K562 (cell line): ENCODE measurements around the gene NMNAT3.

ENCODE experiments used
- ATF3 ChIP-seq, 2 experiments: fragments of 450-650 bp in 1 of 2; sonication (generic) in 1 of 2; formaldehyde crosslinking in 1 of 2; IDR thresholded peaks in 1 of 2; conservative IDR thresholded peaks in 1 of 2; 2 replicates each; pipeline versions ENCODE4 v1.6.1 to v1.8.1; 2016 to 2023; ENCODE audit warnings: mild to moderate bottlenecking in 2 of 2, moderate library complexity in 2 of 2, inconsistent platforms in 1 of 2, missing genetic modification reagents in 1 of 2
- CBX8 ChIP-seq: fragments of 200-600 bp; sonication (generic); IDR thresholded peaks from 2 replicates; pipeline ENCODE4 v1.6.1; 2012; ENCODE audit warnings: borderline replicate concordance, mixed run types, low read depth, mild to moderate bottlenecking, moderate library complexity, mixed read lengths, low read length, control low read depth, inconsistent platforms; ENCODE audit not compliant: poor library complexity, severe bottlenecking; ENCODE audit errors: extremely low read depth
- CEBPB ChIP-seq: fragments of 450-650 bp; IDR thresholded peaks from 2 replicates; pipeline ENCODE4 v1.6.1; 2016; ENCODE audit warnings: missing genetic modification characterization, missing compliant biosample characterization
- HDAC6 ChIP-seq: IDR thresholded peaks from 2 replicates; pipeline ENCODE4 v1.6.1; 2012; ENCODE audit warnings: low read depth, mild to moderate bottlenecking, control low read depth, inconsistent platforms, low read length, moderate library complexity
- JUNB ChIP-seq: fragments of 450-650 bp; formaldehyde crosslinking; conservative IDR thresholded peaks from 2 replicates; pipeline ENCODE4 v1.4.0; 2020; ENCODE audit warnings: mild to moderate bottlenecking
- PML ChIP-seq: IDR thresholded peaks from 2 replicates; pipeline ENCODE4 v1.6.1; 2012; ENCODE audit warnings: low read length, inconsistent platforms
- POLR2AphosphoS5 ChIP-seq: IDR thresholded peaks from 2 replicates; pipeline ENCODE4 v1.6.1; 2011; ENCODE audit warnings: mild to moderate bottlenecking, low read depth, low read length, moderate library complexity; ENCODE audit not compliant: control insufficient read depth, insufficient read depth
- SP2 ChIP-seq: IDR thresholded peaks from 2 replicates; pipeline ENCODE4 v1.6.1; 2011; ENCODE audit warnings: mild to moderate bottlenecking, low read depth, low read length, moderate library complexity; ENCODE audit not compliant: poor library complexity, severe bottlenecking; ENCODE audit errors: extremely low read depth
- SRSF7 ChIP-seq: fragments of 200-400 bp; formaldehyde crosslinking; optimal IDR thresholded peaks from 2 replicates; pipeline ENCODE3; 2017; ENCODE audit warnings: mild to moderate bottlenecking, low read depth, low read length
- ZBTB7A ChIP-seq: IDR thresholded peaks from 2 replicates; pipeline ENCODE4 v1.6.1; 2011; ENCODE audit warnings: low read depth, mild to moderate bottlenecking, low read length, moderate library complexity, borderline replicate concordance; ENCODE audit not compliant: control insufficient read depth
- ZNF274 ChIP-seq: IDR thresholded peaks from 2 replicates; pipeline ENCODE4 v1.6.1; 2011; ENCODE audit warnings: low read depth, mild to moderate bottlenecking, low read length, moderate library complexity, borderline replicate concordance

- TF ChIP-seq CEBPB (tag) (no peak), ZNF274 (no peak), ZBTB7A (no peak), ATF3 (IDR thresholded peaks at IDR 0.05) (no peak), ATF3 (CRISPR knock-in tag; conservative IDR thresholded peaks at IDR 0.05) (no peak), PML (no peak), SP2 (no peak), CBX8 (no peak), HDAC6 (no peak), POLR2AphosphoS5 (no peak), SRSF7 (no peak), JUNB (no peak)
Measured at GRCh38 chr3:139577346-139577745, 100.4 kb downstream of the NMNAT3 start.
